Hematopoietic multipotent progenitor cell treated with erythropoietin and hydrocortisone succinate and interleukin-3 and kit ligand, for 17 days (in vitro differentiated cells): ENCODE data around the gene G6PC3.

Source experiments
- DNase-seq: peaks from one replicate; pipeline ENCODE4 v3.0.0-alpha.2; 2015; ENCODE audit warnings: low spot score

Gene G6PC3

GRCh38 chr17:44061446-44061845 lies 9.1 kb upstream of the G6PC3 start:
- DNase-seq: no peak

GRCh38 chr17:44062871-44063270 lies 7.7 kb upstream of the G6PC3 start:
- DNase-seq: no peak

- no peak for DNase-seq
These were observed 6.6 kb upstream of the G6PC3 start for GRCh38 chr17:44063704-44064639.

GRCh38 chr17:44065668-44066203 lies 4.8 kb upstream of the G6PC3 start:
- DNase-seq: peak; percentile 19

GRCh38 chr17:44066204-44066930 lies 4.2 kb upstream of the G6PC3 start, which contains the start of gene LSM12:
Gene LSM12, minus strand, starts transcription at chr17:44066671. Its CDS starts 84 bp downstream, at chr17:44066587.
- peak; percentile 91 for DNase-seq

- DNase-seq: no peak
These were observed 3.0 kb upstream of the G6PC3 start for GRCh38 chr17:44067545-44067940.

GRCh38 chr17:44069974-44070454 lies 521 bp upstream of the G6PC3 start:
- no peak for DNase-seq

- no peak for DNase-seq
These were observed 624 bp downstream of the G6PC3 start for GRCh38 chr17:44071198-44071520.

- DNase-seq: no peak
These were observed 1.2 kb downstream of the G6PC3 start for GRCh38 chr17:44071772-44072171.

- no peak for DNase-seq
These were observed 3.8 kb downstream of the G6PC3 start for GRCh38 chr17:44074231-44074910.

- no peak for DNase-seq
These were observed 4.4 kb downstream of the G6PC3 start for GRCh38 chr17:44074911-44075285.

- DNase-seq: no peak
These were observed 5.2 kb downstream of the G6PC3 start for GRCh38 chr17:44075598-44076293.

- no peak for DNase-seq
These were observed 6.4 kb downstream of the G6PC3 start for GRCh38 chr17:44076716-44077594.

GRCh38 chr17:44077595-44077909 lies 7.0 kb downstream of the G6PC3 start:
- no peak for DNase-seq

- no peak for DNase-seq
These were observed 7.9 kb downstream of the G6PC3 start for GRCh38 chr17:44078412-44078811.

GRCh38 chr17:44079877-44080821 lies 9.6 kb downstream of the G6PC3 start:
- no peak for DNase-seq

GRCh38 chr17:44081681-44082080 lies 11.1 kb downstream of the G6PC3 start:
- DNase-seq: no peak

- DNase-seq: no peak
These were observed 11.9 kb downstream of the G6PC3 start for GRCh38 chr17:44082256-44082927.

- DNase-seq: peak; percentile 31
These were observed 12.8 kb downstream of the G6PC3 start for GRCh38 chr17:44083250-44083849.
